ENCODE measurements around the gene CDC42BPB. TPM values are rescaled to one million over a fixed set of nuclear protein-coding genes. Genes with fewer than 3 reads are reported as not detected.
A peak's percentile ranks its signal among the peaks of the same experiment; 100 is the strongest.
"Not testable (repeated sequence)": the region's sequence is repeated elsewhere in the genome, so short reads cannot be mapped to it uniquely, and the experiment has no call there.

The CDC42BPB gene
- total RNA-seq, 1 donor from 2014 or later = 96.5 TPM

GRCh38 chr14:103029936-103030335, 27.4 kb downstream of the CDC42BPB start:
- Histone ChIP-seq H3K9me3 (no peaks in the 10 kb centered on the region), H3K4me3 (no peak overlapping the region), H3K27me3 (no peaks in the 10 kb centered on the region), H3K36me3 (no peaks in the 10 kb centered on the region), H3K4me1 (peaks cover 2 to 16% of the 10 kb centered on the region in 2 donors), H3K27ac (peak overlapping the region; percentile 1 to 58)
- intact Hi-C loops (cut with DNase I) = loop anchor here (1.0 kb wide), 1 partner anchor 21 kb away; no protein-coding TSS in a partner anchor
- DNase-seq (ENCODE audit: low spot score in 2 of 2) = peak in 1 of 2 donors; percentile 61
- TF ChIP-seq, protein P1, sequence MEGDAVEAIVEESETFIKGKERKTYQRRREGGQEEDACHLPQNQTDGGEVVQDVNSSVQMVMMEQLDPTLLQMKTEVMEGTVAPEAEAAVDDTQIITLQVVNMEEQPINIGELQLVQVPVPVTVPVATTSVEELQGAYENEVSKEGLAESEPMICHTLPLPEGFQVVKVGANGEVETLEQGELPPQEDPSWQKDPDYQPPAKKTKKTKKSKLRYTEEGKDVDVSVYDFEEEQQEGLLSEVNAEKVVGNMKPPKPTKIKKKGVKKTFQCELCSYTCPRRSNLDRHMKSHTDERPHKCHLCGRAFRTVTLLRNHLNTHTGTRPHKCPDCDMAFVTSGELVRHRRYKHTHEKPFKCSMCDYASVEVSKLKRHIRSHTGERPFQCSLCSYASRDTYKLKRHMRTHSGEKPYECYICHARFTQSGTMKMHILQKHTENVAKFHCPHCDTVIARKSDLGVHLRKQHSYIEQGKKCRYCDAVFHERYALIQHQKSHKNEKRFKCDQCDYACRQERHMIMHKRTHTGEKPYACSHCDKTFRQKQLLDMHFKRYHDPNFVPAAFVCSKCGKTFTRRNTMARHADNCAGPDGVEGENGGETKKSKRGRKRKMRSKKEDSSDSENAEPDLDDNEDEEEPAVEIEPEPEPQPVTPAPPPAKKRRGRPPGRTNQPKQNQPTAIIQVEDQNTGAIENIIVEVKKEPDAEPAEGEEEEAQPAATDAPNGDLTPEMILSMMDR (IDR thresholded peaks at IDR 0.05) = no peak

DNA sequence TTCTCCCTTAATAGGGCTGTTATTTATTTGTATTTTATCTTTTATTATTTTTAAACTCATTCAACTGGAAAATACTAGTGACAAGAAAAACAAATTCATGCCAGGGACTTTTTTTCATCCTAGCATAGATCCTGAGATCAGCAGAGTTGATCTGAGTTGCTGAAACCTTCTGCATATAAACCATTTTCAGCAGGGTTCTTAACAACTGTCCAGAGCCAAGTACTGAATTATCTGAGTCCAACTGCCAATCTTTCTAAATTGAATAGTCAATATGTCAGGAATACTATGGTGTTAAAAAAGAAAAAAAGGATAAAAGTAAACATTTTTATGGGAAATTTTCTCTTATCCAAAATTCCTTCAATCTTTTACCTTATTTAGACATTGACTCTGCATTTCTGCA, 28.6 kb downstream of the CDC42BPB start:
- intact Hi-C loops (cut with DNase I) = no loop called here
- H3K27ac ChIP-seq = peak overlapping the region; percentile 52 to 58
- no peak overlapping the region for H3K4me3 ChIP-seq
- peaks cover 2 to 20% of the 10 kb centered on the region in 2 donors for H3K4me1 ChIP-seq
- TF ChIP-seq, protein P1 (IDR thresholded peaks at IDR 0.05) = no peak
- H3K36me3 ChIP-seq = no peaks in the 10 kb centered on the region
- no peaks in the 10 kb centered on the region for H3K27me3 ChIP-seq
- H3K9me3 ChIP-seq = no peaks in the 10 kb centered on the region
- DNase-seq (ENCODE audit: low spot score in 2 of 2) = no peak

- TF ChIP-seq, protein P1 (IDR thresholded peaks at IDR 0.05) = no peak
- Histone ChIP-seq H3K36me3 (no peaks in the 10 kb centered on the region), H3K4me3 (no peak overlapping the region), H3K4me1 (peaks cover 2 to 20% of the 10 kb centered on the region in 2 donors), H3K9me3 (no peaks in the 10 kb centered on the region), H3K27me3 (no peaks in the 10 kb centered on the region), H3K27ac (peak overlapping the region; percentile 52 to 58)
- intact Hi-C loops (cut with DNase I) = no loop called here
- peak in 1 of 2 donors; percentile 62 for DNase-seq (ENCODE audit: low spot score in 2 of 2)
These were observed 29.1 kb downstream of the CDC42BPB start for GRCh38 chr14:103028161-103028767.

GRCh38 chr14:103027451-103027850, 29.9 kb downstream of the CDC42BPB start:
- TF ChIP-seq, protein P1 (IDR thresholded peaks at IDR 0.05) = no peak
- intact Hi-C loops (cut with DNase I) = no loop called here
- no peaks in the 10 kb centered on the region for H3K27me3 ChIP-seq
- peaks cover 2 to 23% of the 10 kb centered on the region in 2 donors for H3K4me1 ChIP-seq
- no peak overlapping the region for H3K27ac ChIP-seq
- no peaks in the 10 kb centered on the region for H3K36me3 ChIP-seq
- no peak for DNase-seq (ENCODE audit: low spot score in 2 of 2)
- no peaks in the 10 kb centered on the region for H3K9me3 ChIP-seq
- H3K4me3 ChIP-seq = no peak overlapping the region

- TF ChIP-seq, protein P1 (IDR thresholded peaks at IDR 0.05) = no peak
- DNase-seq (ENCODE audit: low spot score in 2 of 2) = no peak
- Histone ChIP-seq H3K9me3 (no peaks in the 10 kb centered on the region), H3K36me3 (no peaks in the 10 kb centered on the region), H3K4me3 (no peak overlapping the region), H3K27ac (no peak overlapping the region), H3K4me1 (peaks cover 2 to 25% of the 10 kb centered on the region in 2 donors), H3K27me3 (no peaks in the 10 kb centered on the region)
- intact Hi-C loops (cut with DNase I) = no loop called here
These were observed 30.4 kb downstream of the CDC42BPB start for GRCh38 chr14:103026988-103027387.

- intact Hi-C loops (cut with DNase I); H3K9me3 ChIP-seq; H3K27ac ChIP-seq; H3K36me3 ChIP-seq; H3K27me3 ChIP-seq; DNase-seq (ENCODE audit: low spot score in 2 of 2); H3K4me3 ChIP-seq: not testable (repeated sequence)
- peaks cover under 1 to 23% of the 10 kb centered on the region in 2 donors for H3K4me1 ChIP-seq
These were observed 31.2 kb downstream of the CDC42BPB start for GRCh38 chr14:103026196-103026595.

Measured in ascending aorta (tissue), 2 donors.